Stimulated activated CD8-positive, alpha-beta memory T cell treated with anti-CD3 and anti-CD28 coated beads, Interleukin-7, amount 100 ng/mL, for 4 hours (primary cell): ENCODE measurements around the gene TOP3A.
"Not testable (repeated sequence)": the region's sequence is repeated elsewhere in the genome, so short reads cannot be mapped to it uniquely, and the experiment has no call there.

Experiments used
- DNase-seq, 2 donors: peaks; one replicate each; pipeline ENCODE4 v3.0.0-alpha.2; 2020; ENCODE audit warnings: low read depth in 2 of 2

Gene TOP3A

DNA sequence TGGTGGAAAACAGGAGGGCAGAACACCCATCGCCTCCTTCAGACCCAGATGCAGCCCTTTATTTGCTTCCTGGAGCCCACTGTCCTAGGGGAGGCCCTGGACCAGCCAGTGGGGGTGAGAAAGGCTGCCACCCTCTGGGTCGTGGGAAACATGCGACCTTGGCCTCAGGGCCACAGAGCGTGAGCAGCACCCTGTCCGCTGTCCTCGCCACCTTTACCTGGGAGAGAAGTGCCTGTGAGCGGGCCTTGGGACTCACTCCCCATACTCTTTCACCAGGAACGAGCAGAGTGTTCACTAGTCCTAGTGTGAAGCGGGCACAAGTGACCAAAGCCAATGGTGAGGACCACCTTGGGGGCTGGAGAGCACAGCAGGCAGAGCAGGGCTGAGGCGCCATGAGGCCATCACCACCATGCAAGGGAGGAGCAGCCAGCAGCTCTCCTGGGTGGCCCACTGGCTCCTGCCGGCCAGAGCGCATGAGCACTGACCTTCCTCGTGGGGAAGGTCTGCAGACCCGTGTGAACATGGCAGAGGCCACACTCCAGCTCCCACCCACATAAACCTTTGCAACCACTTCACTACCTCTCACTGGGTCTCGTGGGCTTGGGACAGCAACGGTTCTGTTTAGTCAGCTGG lies 8.8 kb upstream of the TOP3A start:
- no peak for DNase-seq

DNA sequence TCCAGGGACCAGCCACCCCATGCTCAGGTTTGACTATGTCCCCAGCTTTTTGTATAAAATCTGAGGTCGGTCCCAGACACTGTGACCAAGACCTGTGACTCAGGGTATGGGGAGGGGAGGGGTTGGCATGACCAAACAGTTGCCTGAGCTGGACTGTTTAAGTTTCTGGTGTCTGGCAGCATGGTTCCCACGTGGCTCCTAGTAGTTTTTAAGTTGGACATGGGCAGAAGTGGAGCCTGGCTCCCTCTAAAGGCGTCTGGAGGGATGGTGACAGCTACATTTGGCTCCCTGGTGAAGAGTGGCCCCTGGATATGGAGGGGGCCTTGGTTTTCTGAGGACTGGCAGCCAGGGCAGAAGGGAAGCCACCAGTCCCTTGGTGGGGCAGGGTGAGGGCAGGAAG lies 8.2 kb upstream of the TOP3A start:
- DNase-seq, result no peak

DNA sequence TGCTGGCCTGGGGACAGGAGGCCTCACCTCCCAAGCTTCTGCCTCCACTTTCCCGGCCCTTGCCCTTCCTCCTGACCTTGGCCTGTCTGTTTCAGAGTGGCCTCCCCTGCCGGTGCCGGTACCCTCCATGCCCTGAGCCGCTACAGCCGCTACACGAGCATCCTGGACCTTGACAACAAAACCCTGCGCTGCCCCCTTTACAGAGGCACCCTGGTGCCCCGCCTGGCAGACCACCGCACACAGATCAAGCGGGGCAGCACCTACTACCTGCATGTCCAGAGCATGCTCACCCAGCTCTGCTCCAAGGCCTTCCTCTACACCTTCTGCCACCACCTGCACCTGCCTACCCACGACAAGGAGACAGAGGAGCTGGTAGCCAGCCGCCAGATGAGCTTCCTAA lies 7.7 kb upstream of the TOP3A start:
- DNase-seq, result no peak

DNA sequence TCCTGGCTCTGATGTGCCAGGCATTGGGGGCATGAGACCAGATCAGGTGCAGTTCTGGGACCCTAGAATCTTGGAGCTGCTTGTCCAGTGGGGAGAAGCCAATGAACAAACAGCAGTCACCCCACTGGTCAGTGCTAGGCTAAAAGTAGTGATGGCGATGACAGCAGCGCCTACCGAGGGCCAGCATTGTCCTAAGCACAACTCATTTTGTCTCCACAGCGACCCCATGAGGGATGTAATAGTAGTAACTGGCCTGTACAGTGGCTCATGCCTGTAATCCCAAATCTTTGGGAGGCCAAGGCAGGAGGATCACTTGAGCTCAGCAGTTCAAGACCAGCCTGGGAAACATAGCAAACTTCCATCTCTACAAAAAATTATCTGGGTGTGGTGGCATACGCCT lies 6.5 kb upstream of the TOP3A start:
- no peak for DNase-seq

DNA sequence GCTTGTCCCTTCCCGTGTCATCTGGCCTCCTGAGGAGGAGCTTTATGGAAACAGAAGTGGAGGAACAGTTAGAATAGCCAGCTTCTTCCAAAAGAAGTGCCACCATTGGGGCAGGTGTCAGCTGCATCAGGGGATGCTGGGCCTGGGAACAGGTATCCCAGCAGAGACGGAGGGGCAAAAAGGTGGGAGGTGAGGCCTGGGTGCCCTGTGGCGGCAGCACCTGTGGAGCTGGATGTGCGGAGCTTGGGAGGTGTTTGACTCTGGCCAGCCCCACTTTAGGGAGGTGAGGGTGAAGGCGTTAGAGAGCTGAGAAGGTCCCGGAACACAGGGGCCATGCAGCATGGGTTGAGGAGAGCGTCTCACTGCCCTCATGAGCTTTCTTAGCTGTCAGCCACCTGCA lies 5.5 kb upstream of the TOP3A start:
- DNase-seq, result no peak

DNA sequence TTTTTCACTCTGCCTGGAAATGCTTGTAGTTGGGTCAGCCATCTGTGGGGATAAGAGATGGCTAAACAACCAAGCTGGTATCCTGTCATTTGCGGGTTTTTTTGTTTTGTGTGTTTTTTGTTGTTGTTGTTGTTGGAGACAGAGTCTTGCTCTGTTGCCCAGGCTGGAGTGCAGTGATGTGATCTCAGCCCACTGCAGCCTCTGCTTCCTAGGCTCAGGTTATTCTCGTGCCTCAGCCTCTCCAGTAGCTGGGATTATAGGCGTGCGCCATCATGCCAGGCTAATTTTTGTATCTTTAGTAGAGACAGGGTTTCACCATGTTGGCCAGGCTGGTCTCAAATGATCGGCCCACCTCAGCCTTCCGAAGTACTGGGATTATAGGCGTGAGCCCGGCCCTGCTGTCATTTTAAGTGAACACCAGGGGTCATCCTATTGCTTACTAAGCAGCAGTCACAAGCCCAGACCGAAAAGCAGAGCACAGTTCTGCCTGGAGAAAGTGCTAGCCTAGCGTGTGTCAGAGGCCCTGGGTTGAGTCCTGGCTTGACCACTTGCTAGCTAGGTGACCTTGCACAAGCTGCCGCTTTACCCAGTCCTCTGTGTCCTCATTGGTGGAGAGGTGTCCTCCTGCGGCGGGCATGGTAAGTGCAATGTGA lies 4.9 kb upstream of the TOP3A start:
- DNase-seq, result no peak

DNA sequence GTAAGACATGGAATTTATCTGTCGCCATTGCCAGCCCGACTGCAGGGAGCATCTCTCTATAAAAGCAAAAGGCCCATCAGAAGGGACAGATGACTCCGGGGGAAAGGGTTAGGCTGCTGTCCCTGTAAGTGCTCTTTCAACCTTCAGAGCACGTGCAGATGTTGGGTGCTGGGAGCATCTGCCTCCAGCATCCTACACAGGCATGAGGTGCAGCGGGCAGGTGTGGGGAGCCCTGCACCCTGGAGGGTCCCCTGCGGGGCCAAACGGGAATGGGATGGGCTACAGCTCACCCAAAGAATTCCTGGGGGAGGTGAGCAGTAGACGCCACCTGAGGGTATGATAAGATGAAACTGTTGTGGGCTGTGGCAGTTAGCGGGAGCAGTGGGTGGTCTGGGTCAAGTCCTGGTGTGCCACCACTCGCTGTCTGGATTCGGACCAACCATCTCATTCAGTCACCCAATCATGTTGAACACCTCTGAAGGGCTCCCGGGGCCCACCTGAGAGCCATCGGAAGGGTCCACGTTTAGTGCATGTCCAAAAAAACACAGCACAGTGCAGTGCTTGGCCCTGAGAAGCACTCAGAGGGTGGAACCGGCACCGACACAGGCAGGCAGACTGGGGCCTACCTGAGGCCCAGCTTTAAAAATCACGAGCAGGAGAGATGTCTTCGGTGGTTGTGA lies 4.1 kb upstream of the TOP3A start:
- no peak for DNase-seq

DNA sequence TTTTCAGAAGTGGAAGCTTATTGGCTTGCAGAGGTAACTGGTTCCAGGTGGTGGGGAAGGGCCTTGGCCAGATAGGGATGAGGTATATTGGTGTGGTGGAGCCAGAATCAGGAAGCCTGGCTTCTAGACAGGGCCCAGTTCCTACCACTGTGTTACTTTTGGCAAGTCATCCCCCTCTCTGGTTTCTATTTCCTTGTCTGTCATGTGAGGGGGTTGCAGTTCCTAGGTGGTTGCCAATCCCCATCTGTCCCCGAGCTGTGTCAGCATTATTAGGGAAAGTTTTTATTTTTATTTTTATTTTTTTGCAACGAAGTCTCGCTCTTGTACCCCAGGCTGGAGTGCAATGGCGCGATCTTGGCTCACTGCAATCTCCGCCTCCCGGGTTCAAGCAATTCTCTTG lies 3.3 kb upstream of the TOP3A start:
- no peak for DNase-seq

DNA sequence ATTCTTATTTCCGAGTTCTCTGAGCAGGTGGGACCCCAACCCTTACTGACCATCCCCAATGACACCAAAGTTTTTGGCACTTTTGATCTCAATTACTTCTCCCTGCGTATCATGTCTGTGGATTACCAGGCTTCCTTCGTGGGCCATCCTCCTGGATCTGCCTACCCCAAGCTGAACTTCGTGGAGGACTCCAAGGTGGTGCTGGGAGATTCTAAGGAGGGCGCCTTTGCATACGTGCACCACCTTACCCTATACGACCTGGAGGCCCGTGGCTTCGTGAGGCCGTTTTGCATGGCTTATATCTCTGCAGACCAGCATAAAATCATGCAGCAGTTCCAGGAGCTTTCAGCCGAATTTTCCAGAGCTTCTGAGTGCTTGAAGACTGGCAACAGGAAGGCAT lies 1.2 kb upstream of the TOP3A start:
- no peak for DNase-seq

DNA sequence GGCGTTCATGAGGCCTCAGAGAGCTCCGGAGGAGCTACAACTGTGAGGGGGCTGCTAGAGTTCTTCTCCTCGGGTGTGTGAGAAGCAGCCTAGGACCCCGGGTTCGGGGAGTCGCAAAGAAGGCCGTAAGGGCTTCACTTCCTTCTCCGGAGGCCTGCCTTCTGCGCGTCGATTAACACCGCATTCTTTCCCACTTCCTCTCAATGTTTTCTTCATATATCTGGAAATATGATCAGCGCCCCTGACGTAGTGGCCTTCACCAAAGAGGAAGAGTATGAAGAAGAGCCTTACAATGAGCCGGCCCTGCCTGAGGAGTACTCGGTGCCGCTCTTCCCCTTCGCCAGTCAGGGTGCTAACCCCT lies 748 bp upstream of the TOP3A start:
- DNase-seq, result no peak

DNA sequence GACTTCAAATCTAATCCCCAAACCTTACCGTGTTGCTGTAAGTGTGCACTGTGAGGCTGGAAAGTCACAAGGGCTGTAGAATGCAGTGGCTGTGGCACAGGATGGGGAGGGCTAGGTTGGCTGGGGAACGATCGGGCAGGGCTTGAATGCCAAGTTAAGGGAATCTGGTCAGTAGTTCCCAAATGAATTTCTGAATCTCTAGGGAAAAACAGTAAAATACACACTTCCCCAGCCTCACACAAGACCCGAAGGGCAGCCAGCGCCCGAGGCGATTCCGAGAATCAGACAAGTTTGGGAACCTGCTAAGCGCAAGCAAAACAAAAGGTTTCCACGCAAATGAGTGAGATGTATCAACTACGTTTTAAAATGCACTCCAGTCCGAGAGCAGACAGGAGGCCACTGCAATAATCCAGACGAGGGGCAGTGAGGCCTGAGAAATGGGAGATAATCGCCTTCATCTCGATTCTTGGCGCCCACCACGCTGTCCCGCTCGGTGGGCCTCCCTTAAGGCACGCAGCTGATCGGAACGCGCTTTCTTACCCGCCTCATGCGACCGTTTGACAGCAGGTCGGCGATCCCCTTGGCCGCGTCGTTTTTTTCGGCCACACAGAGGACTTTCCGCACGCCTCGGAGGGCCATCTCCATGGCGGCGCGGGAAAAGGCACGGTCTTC lies 599 bp downstream of the TOP3A start:
- no peak for DNase-seq

DNA sequence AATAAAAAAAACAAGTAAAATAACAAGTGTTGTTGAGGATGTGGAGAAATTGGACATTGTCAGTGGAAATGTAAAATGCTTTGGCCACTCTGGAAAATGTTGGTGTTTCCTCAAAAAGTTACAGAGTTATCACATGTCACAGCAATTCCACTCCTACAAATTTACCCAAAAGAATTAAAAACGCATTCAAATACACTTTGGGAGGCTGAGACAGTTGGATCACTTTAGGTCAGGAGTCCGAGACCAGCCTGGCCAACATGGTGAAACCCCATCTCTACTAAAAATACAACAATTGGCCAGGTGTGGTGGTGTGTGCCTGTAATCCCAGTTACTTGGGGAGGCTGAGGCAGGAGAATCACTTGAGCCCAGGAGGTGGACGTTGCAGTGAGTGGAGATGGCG lies 5.6 kb downstream of the TOP3A start:
- DNase-seq, result no peak

DNA sequence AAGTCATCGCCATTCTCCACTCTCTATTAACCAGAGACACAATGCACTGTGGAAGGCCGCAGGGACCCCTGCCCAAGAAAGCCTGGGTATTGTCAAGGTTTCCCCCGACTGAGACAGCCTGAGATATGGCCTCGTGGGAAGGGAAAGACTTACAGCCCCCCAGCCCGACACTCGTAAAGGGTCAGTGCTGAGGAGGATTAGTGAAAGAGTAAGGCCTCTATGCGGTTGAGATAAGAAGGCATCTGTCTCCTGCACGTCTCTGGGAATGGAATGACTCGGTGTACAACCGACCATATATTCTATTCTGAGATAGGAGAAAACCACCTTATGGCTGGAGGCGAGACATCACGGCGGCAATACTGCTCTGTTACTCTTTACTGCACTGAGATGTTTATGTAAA lies 11.6 kb downstream of the TOP3A start:
- DNase-seq, result not testable (repeated sequence)

DNA sequence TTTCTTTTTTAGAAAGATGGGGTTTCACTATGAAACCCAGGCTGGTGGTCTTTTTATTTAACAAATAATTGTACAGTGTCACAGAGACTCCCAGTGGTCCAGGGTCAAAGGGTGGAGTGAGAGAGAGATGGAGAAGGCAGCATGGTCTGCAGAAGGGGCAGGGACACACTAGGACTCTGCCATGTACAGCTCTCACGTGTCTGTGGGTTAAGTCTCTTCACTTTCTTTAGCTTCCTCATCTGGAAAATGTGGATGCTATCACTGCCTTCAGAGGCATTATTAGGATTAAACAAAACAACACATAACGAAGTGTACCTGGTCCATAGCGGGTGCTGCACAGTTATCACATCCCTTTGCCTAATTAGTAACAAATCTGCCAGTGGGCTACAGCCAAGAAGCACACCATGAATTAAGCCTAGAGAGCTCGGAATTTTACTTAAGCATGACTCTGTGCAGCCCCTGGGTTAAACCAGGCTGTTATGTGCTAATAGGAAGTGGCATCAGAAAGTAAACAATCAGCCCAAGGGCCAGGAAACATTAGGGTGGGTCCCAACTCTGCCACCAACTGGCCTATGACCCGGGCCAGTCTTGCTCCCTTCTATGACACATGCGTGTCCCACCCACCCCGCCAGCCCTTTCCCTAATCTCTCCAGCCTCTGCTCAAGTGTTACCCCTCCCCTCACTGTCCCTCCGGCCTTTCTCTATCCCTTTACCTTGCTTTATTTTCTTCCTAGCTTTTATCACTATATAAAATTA lies 13.9 kb downstream of the TOP3A start:
- DNase-seq, result no peak

DNA sequence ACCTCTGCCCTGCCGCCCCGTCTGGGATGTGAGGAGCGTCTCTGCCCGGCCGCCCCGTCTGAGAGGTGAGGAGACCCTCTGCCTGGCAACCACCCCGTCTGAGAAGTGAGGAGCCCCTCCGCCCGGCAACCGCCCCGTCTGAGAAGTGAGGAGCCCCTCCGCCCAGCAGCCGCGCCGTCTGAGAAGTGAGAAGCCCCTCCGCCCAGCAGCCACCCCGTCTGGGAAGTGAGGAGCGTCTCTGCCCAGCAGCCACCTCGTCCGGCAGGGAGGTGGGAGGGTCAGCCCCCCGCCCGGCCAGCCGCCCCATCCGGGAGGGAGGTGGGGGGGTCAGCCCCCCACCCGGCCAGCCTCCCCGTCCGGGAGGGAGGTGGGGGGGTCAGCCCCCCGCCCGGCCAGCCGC lies 16.7 kb downstream of the TOP3A start:
- DNase-seq, result not testable (repeated sequence)

DNA sequence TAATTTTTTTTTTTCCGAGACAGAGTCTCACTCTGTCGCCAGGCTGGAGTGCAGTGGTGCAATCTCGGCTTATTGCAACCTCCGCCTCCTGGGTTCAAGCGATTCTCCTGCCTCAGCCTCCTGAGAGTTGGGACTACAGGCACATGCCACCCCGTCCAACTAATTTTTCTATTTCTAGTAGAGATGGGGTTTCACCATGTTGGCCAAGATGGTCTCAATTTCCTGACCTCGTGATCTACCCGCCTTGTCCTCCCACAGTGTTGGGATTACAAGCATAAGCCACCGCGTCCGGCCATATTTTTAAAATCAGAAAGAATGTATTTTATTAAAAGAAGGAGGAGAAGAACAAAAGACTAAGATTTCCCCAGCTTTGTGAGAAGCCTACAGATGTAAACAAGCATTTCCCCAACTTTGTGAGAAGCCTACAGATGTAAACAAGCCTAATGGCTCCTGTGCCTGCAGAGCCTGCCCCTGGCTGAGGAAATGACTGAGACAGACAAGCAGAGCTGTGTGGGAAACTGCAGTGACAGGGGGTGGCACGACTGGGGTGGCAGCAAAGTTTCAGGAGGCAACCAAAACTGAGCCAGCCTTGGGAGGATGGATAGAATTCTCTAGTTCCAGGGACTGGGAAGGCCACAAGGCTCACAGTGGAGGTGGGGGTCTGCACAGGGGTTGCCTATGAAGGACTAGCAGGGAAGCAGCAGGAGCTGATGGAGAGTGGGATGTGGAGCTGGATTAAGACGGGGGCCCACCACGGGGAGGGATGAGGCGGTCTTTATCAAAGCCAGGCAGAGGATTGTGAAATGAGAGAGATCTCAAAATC lies 22.9 kb downstream of the TOP3A start:
- DNase-seq, result no peak

DNA sequence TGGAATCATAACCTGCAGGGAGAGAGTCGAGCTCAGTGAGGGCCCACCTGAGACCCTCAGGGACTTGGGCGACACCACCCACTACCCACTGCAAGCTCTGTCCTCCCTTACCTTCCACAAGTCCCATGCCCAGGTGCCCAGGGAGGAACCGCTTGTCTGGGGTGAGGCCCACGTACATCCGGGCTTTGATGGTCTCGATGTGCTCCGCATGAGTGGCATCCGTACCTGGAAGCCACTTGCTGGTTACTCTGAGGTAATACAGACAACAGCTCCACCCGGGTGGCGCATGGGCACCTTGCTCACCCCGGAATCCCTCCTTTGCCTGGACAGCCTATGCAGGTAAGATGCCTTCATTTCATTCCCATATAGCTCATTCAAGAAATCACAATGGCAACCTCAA lies 29.5 kb downstream of the TOP3A start:
- no peak for DNase-seq

DNA sequence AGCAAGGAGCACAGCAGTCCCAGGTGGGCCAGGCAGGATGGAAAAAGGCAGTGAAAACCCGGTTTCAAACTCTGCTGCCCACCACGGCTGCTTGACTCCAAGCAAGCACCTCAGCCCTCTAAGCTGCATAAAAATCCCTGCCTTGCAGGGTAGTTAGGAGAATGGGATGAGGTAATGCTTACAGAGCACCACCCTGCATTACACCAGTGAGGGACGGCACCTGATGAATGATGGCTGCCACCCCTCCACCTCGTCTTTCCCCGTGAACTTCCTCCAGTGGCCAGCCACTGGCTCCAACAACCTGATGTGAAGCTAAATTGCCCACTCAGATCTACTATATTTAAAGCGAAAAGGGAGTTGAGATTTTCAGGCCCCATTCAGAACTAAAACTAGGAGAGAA lies 33.0 kb downstream of the TOP3A start:
- no peak for DNase-seq

DNA sequence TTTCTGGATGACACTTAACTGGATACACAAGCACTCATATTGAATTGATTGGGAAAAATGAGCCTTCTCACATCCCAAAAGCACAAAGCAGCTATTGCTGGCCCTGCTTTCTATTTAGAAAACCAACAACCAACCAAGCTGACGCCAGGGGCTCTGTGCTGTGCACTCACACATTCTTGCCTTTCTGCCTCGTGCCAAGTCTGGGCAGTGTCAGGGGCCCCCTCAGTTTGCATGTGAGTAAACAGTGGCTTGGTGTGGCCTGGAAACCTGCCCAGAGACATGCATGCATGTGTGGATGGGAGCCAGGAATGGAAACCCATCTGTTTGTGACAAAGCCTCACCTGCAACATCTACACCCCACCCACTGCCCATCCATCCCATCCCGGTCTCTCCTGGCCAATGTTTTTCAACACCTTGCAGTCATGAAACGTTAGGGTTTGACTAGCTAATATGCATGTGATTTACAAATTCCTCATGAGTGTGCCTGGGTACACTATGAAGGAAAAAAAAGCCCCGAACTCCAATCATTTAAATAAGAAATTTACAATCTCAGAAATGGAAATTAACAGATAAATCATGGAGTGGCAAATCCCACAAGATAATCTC lies 33.9 kb downstream of the TOP3A start:
- no peak for DNase-seq

DNA sequence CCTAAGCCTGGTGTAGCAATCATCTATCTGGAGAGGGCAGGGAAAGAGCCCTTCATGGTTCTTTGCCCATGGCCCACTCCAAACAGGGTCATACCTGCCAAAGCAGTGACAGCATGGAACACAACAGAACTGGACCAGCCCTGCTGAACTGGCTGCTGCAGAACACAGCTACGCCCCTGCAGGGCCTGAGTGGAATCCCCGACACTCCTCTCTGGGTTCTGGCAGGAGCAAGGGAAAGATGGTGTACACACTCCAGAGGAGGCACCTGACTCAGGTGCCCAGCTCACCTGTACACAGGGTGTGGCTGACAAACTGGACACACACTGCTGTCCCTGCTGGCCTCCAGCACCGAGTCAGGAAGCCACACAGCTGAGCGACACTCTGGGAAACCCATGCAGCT lies 34.5 kb downstream of the TOP3A start:
- DNase-seq, result no peak

DNA sequence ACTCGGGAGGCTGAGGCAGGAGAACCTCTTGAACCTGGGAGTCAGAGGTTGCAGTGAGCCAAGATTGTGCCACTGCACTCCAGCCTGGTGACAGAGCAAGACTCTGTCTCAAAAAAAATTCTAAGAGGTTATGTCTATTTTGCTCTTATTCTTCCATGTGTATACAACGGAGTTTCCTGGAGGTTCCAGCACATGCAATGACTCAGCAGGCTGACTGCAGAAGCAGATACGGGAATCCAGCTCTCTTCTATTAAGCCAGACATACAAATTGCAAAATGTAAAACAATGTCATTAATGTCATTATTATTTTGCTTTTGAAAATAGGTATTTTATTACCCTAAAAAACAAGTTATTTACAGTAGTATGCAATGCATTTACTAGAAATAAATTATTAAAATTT lies 35.9 kb downstream of the TOP3A start:
- no peak for DNase-seq
